Mammary microvascular endothelial cell (primary cell): ENCODE results near the gene ACSF2. TPM values are rescaled to one million over a fixed set of nuclear protein-coding genes. Genes with fewer than 3 reads are reported as not detected.

ENCODE experiments used
- total RNA-seq: library from RNA; depleted of rRNA; stranded (reverse); fragments of >200 nt; gene quantifications from 2 replicates; pipeline ENCODE4 v1.2.3, GENCODE V29; 2015

ACSF2 gene, protein sequence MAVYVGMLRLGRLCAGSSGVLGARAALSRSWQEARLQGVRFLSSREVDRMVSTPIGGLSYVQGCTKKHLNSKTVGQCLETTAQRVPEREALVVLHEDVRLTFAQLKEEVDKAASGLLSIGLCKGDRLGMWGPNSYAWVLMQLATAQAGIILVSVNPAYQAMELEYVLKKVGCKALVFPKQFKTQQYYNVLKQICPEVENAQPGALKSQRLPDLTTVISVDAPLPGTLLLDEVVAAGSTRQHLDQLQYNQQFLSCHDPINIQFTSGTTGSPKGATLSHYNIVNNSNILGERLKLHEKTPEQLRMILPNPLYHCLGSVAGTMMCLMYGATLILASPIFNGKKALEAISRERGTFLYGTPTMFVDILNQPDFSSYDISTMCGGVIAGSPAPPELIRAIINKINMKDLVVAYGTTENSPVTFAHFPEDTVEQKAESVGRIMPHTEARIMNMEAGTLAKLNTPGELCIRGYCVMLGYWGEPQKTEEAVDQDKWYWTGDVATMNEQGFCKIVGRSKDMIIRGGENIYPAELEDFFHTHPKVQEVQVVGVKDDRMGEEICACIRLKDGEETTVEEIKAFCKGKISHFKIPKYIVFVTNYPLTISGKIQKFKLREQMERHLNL
- total RNA-seq: 11.0 and 15.7 TPM in 2 replicates

DNA sequence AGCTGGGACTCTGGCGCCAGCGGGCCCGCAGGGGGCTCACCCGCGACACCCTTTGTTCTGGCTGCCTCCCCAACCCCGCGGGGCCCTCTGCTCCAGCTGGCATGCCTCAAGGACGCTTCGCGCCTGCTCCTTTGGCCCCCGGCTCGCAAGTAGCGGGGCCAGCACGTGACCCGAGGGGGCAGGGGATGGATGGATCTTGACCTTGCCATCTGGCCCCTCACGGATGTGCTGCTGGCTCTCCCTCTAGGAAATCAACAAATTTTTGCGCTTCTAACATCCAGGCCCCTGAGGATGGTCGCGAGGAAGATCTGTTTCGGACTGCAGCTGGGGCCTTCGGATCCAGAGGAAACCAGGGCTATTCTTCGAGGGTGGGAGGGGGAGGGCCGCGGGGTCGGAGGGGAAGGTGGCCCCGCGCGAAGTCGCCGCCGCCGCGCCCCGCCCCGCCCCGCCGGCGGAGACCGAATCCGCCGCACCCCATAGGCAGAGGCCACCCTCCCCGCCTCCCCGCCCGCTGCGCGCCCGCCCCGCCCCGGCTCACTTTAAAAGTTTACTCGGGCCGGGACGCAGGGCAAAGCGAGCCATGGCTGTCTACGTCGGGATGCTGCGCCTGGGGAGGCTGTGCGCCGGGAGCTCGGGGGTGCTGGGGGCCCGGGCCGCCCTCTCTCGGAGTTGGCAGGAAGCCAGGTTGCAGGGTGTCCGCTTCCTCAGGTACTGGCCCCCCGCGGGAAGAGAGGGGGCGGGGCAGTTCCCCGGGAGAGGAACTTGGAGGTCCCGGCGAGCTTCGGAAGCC lies at the start of gene ACSF2:
ACSF2 (plus strand) TSS at position 537 of the 790 bp plus-strand sequence; CDS start at position 581, 44 bp downstream.

DNA sequence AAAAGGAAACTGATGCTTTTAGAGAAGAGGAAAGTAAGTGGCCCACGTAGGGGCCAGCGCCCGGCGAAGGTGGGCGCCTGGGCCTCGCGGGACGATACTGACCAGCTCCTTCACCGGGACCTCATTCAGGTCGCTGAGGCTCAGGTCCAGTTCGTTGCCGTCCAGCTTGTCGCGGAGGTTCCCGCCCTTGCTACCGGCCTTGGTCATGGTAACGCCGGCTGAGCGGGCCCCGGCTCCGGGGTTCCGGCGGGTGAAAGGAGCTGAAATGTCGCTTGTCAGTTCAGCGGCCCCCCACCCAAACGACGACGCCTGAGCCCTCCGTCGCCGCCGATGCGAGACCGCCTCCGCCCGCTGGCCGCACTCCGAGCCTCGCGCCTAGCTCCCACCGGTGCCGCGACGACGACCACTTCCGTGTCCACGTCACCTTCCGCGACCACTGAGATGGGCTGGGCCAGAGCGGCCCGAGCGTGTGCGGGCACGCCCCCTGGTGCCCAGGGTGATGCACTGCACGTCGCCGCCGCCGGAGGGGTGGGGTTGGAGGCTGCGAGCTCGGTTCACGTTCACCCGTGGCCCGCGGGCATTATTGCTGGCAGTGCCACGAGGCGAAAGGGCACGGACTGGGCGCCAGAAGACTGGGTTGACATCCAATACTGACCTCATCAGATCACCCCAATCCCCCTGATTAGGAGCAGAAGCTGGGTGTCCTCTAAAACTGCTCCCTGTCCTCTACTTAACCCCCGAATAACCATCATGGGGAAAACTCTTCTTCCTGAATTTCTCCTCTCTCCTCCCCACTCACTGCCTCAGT lies 28.7 kb upstream of the ACSF2 start, which contains the start of gene LRRC59:
LRRC59 (minus strand) TSS at position 413 of the 808 bp plus-strand sequence; CDS start at position 207, 206 bp downstream.

DNA sequence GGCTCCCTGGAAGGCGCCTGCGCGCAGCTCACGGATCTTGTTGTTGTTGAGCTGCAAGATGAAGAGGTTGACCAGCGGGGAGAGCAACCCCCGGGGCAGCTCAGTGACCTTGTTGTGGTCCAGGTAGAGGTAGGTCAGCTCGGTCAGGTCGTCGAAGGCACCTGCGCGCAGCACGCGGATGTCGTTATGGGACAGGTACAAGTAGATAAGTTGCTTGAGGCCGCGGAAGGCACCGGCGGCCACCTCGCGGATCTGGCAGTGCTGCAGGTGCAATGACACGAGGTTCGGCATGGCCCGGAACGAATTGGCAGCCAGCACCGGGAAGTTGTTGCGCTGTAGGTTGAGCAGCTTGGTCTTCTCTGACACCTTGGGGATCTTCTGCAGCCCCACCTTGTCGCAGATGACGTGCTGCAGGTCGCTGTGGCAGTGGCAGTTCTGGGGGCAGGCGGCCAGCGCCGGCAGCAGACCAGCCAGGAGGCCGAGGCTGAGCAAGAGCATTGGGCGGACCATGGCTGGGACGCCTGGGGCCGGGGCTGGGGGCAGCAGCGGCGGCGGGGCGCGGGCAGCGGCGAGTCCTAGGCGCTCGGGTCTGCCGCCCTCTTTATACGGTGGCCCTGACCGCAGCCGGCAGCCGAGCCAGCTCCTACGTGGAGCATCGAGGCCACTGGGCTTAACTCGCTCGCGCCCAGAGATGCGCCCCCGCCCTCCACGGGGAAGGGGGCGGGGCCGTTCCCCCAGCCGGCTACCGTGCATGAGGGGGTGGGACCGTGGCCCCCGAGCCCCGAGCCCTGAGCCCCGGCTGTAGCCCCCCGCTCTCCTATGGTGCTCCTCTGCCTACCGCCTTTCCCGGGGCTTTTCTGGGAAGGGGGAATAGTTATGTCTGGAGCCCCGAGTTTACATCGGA lies 42.5 kb downstream of the ACSF2 start, which contains the start of gene CHAD:
CHAD (minus strand) TSS at position 577 of the 904 bp plus-strand sequence; CDS start at position 510, 67 bp downstream.

DNA sequence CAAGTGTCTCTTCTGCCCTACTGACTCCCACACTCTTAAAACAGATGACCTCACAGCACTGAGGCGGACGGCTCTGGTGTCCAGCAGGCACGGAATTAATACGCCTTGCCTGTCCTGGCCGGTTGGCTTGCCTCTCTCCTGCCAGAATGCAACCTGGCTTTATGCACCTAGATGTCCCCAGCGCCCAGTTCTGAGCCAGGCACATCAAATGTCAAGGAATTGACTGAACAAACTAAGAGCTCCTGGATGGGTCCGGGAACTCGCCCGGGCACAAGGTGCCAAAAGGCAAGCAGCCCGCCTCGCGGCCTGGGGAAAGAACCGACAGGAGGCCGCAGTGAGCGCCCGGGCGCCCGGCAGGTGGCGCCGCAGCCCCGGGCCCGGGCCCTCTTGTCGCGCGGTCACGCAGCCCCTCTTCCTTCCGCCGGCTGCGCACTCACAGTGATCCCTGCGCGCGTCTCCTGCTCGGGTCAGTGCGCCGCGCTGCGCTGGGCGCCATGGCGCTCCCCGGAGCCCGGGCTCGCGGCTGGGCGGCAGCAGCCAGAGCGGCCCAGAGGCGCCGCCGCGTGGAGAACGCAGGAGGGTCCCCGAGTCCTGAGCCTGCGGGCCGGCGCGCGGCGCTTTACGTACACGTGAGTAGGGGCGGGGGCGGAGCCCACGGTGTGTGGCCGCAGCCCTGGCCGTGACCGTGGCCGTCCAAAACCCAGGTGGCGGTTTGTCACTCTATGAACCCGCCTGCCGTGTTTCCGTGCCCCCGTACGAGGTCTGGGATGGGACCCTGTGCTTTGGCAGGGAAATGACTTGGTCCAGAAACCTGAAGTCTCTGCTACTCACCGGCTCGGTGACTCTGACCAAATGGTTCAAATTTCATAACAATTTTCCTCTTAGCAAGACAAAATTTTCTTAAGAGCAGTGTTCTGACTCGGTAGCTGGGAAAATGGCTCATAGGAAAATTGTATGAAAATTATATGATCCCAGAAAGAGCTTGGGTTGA lies 52.7 kb downstream of the ACSF2 start, which contains the start of gene RSAD1:
RSAD1 (plus strand) TSS at position 470 of the 991 bp plus-strand sequence; CDS start at position 495, 25 bp downstream.

DNA sequence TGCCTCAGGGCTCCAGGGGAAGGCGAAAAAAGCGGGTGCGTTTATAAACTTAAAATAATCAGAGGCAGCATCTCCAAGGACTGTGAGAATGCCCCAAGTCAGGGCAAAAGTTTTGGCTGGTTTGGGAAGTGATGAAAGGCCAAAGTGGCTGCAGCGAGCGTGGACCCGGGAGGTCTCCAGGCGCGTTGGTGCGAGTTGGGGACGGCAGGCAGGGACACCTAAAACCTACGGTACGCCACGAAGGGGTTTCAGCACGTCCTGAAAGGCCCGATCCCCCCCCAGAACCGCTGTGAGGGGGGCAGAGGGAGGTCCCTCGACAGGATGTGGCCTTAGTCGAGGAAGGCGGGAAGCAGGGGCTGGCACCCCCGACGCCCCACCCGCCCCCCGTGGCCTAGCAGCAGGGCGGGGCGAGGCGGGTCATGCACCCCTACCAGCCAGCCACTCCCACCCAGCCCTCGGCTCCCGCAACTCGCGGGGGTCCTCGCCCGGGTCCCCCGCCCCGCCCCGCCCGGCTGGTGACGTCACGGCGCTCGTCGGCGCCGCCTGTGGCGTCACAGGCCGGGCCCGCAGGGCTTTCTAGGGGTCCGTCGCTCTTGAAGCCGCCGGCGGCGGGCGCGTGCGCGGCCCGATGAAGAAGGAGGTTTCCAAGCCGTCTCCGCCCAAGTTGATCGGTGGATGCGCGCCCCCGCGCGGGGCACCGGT lies 82.0 kb downstream of the ACSF2 start, which contains the start of gene MYCBPAP:
MYCBPAP (plus strand) TSS at position 569 of the 702 bp plus-strand sequence. CDS start 236 bp downstream, outside the sequence.

Other genes starting within 250 kb of the ACSF2 start
- gene COL1A1, start 224.6 kb upstream of the ACSF2 start, total RNA-seq: 6.3 and 7.1 TPM in 2 replicates
- gene TMEM92, start 151.8 kb upstream of the ACSF2 start, total RNA-seq: 0.05 and 0.07 TPM in 2 replicates
- 33.5 and 38.4 TPM in 2 replicates for gene XYLT2, start 80.1 kb upstream of the ACSF2 start, total RNA-seq
- 88.2 and 110 TPM in 2 replicates for gene MRPL27, start 53.0 kb upstream of the ACSF2 start, total RNA-seq
- 4.9 and 8.3 TPM in 2 replicates for gene EME1, start 53.0 kb upstream of the ACSF2 start, total RNA-seq
- 212 and 225 TPM in 2 replicates for gene LRRC59, start 28.7 kb upstream of the ACSF2 start, total RNA-seq
- gene CHAD, start 42.7 kb downstream of the ACSF2 start, total RNA-seq: not detected in 2 replicates
- gene RSAD1, start 52.6 kb downstream of the ACSF2 start, total RNA-seq: 21.6 and 21.8 TPM in 2 replicates
- 0.67 and 2.3 TPM in 2 replicates for gene MYCBPAP, start 82.2 kb downstream of the ACSF2 start, total RNA-seq
- gene EPN3, start 106.5 kb downstream of the ACSF2 start, total RNA-seq: 0.10 and 0.13 TPM in 2 replicates
- gene SPATA20, start 121.0 kb downstream of the ACSF2 start, total RNA-seq: 63.4 and 103 TPM in 2 replicates
- not detected in 2 replicates for gene CACNA1G, start 134.5 kb downstream of the ACSF2 start, total RNA-seq
- gene ABCC3, start 208.7 kb downstream of the ACSF2 start, total RNA-seq: 0.64 and 1.2 TPM in 2 replicates